HepG2 (cell line): ENCODE measurements around the gene GADD45B. TPM values are rescaled to one million over a fixed set of nuclear protein-coding genes. Genes with fewer than 3 reads are reported as not detected.

Experiments used
- polyA plus RNA-seq, 8 experiments: library from polyadenylated mRNA; depleted of rRNA in 3 of 8; stranded (reverse) in 7 of 8; unstranded in 1 of 8; fragments of >200 nt; fragmentation: Illumina TruSeq in 4 of 8; extraction: Trizol in 4 of 8; gene quantifications; 2 replicates each; pipeline versions ENCODE4 v1.2.1 to v1.2.3, GENCODE V29; 2011 to 2016; ENCODE audit warnings: low read depth in 4 of 8, missing spikeins in 1 of 8, mixed read lengths in 1 of 8; ENCODE audit not compliant: insufficient read depth in 1 of 8
- total RNA-seq, 5 experiments: library from RNA; depleted of rRNA; stranded (reverse); fragments of >200 nt; fragmentation: Illumina TruSeq; extraction: Trizol; gene quantifications; 2 replicates each; pipeline ENCODE4 v1.2.3, GENCODE V29; 2016; ENCODE audit warnings: low read depth in 1 of 5
- TF ChIP-seq, protein P1 (sequence below): sonication (generic); formaldehyde crosslinking; IDR thresholded peaks from 2 replicates; pipeline ENCODE4 v1.4.0; 2020; ENCODE audit warnings: mild to moderate bottlenecking, missing genetic modification reagents
- TF ChIP-seq, protein P2 (sequence below): sonication (generic); formaldehyde crosslinking; IDR thresholded peaks from 2 replicates; pipeline ENCODE4 v1.9.0; 2021; ENCODE audit warnings: missing genetic modification reagents, borderline replicate concordance
- TF ChIP-seq, protein P3 (sequence below): sonication (generic); formaldehyde crosslinking; IDR thresholded peaks from 2 replicates; pipeline ENCODE4 v1.5.1; 2020; ENCODE audit warnings: missing genetic modification reagents, mild to moderate bottlenecking, borderline replicate concordance

Gene GADD45B
- total and polyA plus RNA-seq, 2 of the 13 experiments (the other 11 are each of a cell fraction or from before 2014, with no cell fraction given), result 4.6 to 34.1 TPM

DNA sequence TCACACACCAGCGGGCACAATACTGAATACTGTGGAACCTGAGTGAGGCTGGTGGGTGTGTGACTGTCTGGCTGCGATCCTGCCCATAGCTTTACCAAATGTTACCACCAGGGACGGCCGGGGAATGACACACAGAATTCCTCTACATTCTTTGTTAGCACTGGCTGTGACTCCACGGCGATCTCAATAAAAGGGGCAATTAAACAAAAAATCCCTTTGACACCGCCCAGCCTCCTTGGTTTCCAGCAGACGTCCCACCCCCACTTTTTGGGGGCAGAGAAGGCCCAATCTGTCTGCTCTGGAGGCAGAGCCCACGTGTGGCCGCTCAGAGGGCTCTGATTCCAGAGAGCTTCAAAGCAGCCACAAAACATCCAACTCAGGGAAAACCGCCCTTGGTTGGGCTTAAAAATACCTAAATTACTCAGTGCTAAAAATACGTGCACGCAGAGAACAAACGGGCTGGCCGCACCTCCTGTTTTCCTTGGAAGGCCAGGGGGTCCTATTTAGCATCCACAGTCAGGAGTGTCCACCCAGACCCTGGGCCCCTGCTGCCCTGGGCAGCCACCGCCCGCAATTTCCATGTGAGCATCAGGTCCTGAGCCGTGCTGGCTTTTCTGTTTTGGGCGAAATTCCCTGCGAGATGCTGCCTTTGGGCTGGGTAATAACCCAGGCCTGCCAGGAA lies 47.8 kb downstream of the GADD45B start (continued):
- TF ChIP-seq, protein P1, sequence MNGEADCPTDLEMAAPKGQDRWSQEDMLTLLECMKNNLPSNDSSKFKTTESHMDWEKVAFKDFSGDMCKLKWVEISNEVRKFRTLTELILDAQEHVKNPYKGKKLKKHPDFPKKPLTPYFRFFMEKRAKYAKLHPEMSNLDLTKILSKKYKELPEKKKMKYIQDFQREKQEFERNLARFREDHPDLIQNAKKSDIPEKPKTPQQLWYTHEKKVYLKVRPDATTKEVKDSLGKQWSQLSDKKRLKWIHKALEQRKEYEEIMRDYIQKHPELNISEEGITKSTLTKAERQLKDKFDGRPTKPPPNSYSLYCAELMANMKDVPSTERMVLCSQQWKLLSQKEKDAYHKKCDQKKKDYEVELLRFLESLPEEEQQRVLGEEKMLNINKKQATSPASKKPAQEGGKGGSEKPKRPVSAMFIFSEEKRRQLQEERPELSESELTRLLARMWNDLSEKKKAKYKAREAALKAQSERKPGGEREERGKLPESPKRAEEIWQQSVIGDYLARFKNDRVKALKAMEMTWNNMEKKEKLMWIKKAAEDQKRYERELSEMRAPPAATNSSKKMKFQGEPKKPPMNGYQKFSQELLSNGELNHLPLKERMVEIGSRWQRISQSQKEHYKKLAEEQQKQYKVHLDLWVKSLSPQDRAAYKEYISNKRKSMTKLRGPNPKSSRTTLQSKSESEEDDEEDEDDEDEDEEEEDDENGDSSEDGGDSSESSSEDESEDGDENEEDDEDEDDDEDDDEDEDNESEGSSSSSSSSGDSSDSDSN (CRISPR knock-in tag), result no peak; the same call in 1 of the 2 replicates
- TF ChIP-seq, protein P2, sequence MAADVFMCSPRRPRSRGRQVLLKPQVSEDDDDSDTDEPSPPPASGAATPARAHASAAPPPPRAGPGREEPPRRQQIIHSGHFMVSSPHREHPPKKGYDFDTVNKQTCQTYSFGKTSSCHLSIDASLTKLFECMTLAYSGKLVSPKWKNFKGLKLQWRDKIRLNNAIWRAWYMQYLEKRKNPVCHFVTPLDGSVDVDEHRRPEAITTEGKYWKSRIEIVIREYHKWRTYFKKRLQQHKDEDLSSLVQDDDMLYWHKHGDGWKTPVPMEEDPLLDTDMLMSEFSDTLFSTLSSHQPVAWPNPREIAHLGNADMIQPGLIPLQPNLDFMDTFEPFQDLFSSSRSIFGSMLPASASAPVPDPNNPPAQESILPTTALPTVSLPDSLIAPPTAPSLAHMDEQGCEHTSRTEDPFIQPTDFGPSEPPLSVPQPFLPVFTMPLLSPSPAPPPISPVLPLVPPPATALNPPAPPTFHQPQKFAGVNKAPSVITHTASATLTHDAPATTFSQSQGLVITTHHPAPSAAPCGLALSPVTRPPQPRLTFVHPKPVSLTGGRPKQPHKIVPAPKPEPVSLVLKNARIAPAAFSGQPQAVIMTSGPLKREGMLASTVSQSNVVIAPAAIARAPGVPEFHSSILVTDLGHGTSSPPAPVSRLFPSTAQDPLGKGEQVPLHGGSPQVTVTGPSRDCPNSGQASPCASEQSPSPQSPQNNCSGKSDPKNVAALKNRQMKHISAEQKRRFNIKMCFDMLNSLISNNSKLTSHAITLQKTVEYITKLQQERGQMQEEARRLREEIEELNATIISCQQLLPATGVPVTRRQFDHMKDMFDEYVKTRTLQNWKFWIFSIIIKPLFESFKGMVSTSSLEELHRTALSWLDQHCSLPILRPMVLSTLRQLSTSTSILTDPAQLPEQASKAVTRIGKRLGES (CRISPR knock-in tag), result no peak
- TF ChIP-seq, protein P3, sequence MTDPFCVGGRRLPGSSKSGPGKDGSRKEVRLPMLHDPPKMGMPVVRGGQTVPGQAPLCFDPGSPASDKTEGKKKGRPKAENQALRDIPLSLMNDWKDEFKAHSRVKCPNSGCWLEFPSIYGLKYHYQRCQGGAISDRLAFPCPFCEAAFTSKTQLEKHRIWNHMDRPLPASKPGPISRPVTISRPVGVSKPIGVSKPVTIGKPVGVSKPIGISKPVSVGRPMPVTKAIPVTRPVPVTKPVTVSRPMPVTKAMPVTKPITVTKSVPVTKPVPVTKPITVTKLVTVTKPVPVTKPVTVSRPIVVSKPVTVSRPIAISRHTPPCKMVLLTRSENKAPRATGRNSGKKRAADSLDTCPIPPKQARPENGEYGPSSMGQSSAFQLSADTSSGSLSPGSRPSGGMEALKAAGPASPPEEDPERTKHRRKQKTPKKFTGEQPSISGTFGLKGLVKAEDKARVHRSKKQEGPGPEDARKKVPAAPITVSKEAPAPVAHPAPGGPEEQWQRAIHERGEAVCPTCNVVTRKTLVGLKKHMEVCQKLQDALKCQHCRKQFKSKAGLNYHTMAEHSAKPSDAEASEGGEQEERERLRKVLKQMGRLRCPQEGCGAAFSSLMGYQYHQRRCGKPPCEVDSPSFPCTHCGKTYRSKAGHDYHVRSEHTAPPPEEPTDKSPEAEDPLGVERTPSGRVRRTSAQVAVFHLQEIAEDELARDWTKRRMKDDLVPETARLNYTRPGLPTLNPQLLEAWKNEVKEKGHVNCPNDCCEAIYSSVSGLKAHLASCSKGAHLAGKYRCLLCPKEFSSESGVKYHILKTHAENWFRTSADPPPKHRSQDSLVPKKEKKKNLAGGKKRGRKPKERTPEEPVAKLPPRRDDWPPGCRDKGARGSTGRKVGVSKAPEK (CRISPR knock-in tag), result 0 out of 2 replicates have a peak, but pooled peaks have one; percentile 32
